GM19239 (cell line): ENCODE data around the gene CRACR2A.

ENCODE experiments used
- DNase-seq: peaks from one replicate; pipeline ENCODE4 v3.0.0; 2011; ENCODE audit warnings: low spot score; ENCODE audit not compliant: insufficient read length
- FAIRE-seq: peaks from 2 replicates; lab custom pipeline; 2011; peaks lifted over from hg19 to GRCh38; lab: Jason Lieb, UNC

CRACR2A gene

DNA sequence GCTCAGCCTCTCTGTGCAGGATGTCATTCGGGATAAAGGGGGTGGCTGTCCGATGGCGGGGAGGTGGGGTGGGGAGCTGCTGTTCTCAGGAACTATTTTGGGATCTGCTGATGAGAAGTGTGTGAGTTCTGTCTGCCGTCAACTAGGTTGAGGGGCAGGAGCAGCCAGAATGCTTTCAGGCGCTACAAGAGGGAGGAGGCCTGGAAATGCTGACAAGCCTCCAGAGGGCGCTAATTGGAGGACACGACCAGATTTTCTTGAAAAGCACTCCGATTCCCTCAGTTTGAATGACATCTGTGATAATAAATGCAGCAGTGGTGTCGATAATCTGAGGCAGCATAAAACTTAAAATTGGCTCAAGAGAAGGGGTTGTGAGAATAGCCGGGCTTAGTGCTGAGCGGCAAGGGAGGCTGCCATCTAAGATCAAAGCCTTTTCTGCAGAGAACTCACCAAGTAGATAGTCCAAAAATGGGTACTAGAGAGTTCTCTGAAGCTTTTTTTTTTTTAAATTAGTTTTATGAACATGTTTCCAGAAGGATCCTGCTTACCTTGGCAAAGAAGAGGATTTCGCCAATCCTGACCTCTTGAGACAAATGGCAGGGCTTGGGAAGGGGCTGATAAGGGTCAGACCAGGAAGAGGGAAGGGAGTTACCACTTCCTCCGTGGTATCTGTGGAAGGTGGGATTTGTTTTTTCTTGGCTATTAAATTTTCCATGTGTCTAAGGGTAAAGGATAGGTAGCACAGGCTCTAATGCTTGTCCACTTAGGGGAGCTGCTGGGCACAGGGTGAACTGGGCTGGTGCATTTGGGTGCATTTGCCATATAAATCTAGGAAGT is 94.4 kb downstream of the CRACR2A start:
- DNase-seq = peak; percentile 16
- FAIRE-seq = peak; percentile 18

GRCh38 chr12:3656946-3657622 is 95.8 kb downstream of the CRACR2A start:
- DNase-seq = no peak
- no peak for FAIRE-seq

- DNase-seq (no peak), FAIRE-seq (no peak)
Measured at GRCh38 chr12:3655328-3655900, 97.5 kb downstream of the CRACR2A start.

GRCh38 chr12:3651585-3652424 is 101.1 kb downstream of the CRACR2A start:
- FAIRE-seq = no peak
- no peak for DNase-seq

DNA sequence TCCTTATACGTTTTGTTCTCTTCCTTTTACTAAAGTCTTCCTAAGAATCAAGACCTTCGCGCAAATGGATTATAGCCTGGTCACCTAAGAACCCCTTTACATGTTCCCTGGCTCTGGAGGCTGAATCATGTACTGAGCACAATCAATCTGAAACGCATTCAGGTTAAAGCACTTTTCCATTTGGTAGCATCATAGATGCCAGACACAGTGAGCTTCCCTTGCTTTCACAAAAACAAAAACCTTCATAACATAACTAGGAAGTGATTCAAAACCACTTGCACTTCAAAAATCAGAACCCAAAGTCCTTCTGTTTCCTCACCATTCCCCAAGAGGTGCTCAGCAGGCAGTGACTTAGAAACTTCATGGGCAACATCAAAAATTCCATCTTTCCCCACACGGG is 105.4 kb downstream of the CRACR2A start:
- DNase-seq = no peak
- FAIRE-seq = no peak

DNA sequence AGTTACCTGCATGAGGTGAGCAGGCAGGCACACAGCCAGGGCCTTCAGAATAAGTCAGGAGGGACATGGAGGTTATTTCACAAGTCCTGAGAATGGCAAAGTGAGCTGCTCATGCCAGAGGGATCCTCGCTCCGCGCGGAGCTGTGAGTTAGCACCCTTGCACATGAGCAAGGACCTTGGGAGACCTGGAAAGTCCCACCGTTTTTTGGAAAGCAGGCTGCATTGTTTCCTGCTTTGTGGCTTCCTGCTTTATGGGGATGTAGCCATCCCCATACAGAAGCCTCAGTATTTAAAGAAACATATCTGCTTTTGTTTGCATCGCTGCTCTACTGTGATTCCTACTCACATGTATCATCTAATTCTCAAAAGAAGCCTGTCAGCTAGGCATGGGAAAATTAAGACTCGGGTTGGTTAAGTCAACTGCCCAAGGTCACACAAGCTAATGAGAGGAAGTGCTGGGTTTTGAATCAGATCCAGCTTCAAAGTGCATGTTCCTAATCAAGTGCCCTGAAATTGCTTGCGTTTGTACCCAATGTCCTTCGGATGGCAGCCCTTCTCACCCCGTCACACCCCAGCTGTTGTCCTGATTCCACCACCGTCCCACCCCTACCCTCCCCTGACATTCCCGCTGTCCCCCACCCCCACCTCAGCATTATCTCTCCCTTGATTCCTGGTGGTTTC is 106.2 kb downstream of the CRACR2A start:
- FAIRE-seq = no peak
- DNase-seq = no peak

DNA sequence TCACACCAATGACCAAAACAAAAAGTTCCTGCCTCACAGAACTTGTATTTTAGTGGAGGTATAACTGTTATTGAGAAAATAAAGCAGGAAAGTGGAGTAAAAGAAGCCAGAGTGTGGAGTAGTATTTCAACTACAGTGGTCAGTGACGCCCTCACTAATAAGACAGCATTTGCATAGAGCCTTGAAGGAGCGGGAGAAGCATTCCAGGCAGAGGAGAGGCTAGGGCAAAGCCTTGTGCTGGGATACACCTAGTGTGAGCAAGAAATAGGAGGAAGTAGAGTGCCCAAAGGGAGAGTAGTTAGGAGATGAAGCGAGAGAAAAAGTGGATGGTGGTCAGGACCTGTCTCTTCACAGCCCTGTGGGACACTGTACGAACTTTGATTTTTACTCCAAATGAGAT is 107.8 kb downstream of the CRACR2A start:
- FAIRE-seq (no peak), DNase-seq (no peak)

- FAIRE-seq (no peak), DNase-seq (no peak)
Measured at GRCh38 chr12:3644104-3644503, 108.8 kb downstream of the CRACR2A start.

- FAIRE-seq (no peak), DNase-seq (no peak)
Measured at GRCh38 chr12:3641428-3642018, 111.4 kb downstream of the CRACR2A start.

- no peak for FAIRE-seq
- no peak for DNase-seq
Measured at GRCh38 chr12:3636328-3636727, 116.6 kb downstream of the CRACR2A start.

DNA sequence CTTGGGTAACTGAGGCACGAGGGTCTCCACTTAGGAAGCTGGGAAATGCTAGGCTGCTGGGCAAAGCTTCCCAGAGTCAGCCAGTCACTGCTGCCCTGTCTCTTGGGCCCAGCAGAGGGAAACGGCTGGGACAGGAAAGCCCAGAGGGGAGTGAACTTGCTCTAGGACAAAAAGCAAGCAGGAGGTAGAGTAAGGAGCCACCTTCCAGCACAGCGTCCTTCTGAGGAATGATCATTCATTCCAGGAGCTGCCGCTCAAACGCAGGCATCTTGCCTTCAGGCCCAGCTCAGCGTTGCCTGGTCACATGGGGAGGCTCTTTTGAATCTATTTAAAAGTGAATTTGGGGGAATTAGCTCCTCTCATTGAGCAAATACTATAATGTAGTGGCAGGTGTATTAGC is 118.6 kb downstream of the CRACR2A start:
- no peak for FAIRE-seq
- no peak for DNase-seq

GRCh38 chr12:3633396-3633795 is 119.5 kb downstream of the CRACR2A start:
- no peak for DNase-seq
- no peak for FAIRE-seq

DNA sequence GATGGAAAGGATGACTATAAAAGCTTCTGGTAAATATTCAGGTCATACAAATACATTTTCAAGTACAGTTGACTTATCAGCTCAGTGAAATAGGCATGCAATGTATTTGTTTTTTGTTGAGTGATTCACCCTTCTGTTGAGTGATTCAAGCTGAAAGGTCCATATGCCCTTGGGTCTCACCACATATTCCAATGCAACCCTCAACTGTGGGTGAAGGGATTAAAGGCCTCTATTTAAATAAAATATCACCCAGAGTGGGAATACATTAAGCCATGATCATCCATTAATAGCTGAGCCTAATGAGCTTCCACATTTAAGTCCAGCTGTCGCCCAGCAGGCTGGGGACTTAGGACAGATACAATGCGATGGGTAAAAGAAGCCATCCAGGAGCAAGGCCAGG is 120.2 kb downstream of the CRACR2A start:
- DNase-seq = no peak
- FAIRE-seq = no peak

DNA sequence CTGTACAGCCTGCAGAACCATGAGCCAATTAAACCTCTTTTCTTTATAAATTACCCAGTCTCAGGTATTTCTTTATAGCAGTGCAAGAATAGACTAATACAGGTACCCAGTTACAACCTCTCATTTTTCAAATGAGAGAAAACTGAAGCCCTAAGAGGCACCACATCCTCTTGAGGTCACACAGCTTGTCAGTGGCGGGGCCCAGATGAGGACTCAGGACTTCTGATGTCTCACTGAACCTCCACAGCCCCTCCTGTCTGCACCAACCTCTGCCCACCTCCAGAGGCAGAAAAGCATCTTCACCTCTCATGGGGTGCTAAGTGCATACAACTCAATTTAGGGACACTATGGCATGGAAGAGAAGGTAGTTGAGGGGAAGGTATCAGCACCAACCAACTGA is 120.7 kb downstream of the CRACR2A start:
- DNase-seq = no peak
- FAIRE-seq = no peak

DNA sequence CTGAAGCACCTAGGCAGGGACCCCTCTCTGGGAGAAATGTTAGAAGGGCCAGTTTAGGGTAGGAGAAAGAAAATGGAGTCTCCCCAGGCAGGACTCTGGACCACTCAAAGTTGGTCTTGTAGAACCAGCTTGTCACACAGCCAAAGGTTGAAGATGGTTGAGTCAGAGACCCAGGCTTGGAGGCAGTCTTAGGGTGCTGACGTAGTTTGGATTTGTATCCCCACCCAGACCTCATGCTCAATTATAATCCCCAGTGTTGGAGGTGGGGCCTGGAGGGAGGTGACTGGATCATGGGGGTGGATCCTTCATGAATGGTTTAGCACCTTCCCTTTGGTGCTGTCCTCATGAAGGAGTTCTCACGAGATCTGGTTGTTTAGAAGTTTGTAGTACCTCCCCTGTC is 121.2 kb downstream of the CRACR2A start:
- DNase-seq (no peak), FAIRE-seq (no peak)

- no peak for DNase-seq
- FAIRE-seq = no peak
Measured at GRCh38 chr12:3631272-3631637, 121.7 kb downstream of the CRACR2A start.

DNA sequence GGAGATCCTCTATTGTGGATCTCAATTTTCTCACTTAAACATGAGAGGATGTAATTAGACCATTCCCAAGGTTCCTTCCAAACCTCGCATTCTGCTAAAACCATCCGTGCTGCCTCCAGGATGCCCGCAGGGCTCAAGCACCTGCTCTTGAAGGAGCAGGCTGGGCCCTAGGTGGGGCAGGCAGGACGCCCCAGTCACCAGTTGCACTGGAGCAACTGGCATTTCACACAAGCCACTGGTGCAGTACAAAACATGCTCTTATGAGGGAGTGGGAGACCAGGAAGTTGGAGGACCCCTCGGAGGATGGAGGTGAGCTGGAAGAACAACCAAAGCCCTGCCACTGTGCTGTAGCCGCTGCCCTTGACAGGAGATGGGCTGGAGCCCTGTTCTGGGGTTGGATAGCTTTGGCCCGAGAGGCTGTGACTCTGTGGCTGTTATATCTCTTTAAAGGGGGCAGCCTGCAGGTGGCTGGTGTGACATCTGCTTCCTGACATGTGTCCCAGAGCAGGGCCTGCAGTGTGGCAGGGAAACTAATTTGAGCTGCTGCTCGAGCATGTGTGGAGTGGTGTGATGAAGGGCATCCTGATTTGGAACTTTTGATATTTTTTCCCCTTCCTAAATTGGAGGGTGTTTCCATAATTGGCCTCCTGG is 122.2 kb downstream of the CRACR2A start:
- no peak for FAIRE-seq
- DNase-seq = no peak

- DNase-seq = no peak
- no peak for FAIRE-seq
Measured at GRCh38 chr12:3630111-3630510, 122.8 kb downstream of the CRACR2A start.
